NCI-H2196 (cell line): Measurements from ENCODE around the gene PRM1.

Experiments
- DNase-seq: peaks from one replicate; lab custom pipeline; 2025; ENCODE audit not compliant: unreplicated experiment; lab: John Stamatoyannopoulos, UW

Gene PRM1

DNA sequence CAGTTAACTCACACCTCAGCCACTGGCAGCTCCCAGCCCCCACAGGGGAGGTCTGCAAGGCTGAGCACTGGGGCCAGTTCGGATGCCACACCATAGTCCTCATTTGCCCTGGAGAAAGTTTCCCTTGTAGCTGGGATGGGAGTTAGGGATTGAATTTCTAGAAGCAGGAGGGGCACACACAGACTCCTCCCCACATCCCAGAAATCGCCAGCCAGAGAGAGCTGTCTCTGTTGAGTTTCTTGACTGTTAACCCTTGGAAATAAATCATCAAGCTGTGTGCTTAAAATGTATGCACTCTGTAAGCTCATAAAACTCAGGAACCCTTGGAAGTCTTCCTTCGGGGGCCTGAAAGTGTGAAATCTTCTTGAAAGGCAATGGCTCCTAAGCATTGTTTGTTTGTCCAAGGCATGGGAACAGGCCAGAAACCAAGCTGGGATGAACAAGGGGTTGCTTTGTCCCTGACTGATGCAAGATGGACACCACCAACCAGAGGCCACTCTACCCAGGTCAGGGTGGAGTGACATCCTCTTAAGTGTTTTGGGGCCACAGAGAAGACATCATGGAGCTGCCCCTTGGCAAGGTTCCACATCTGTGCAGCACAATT, 7.3 kb downstream of the PRM1 start:
- DNase-seq = no peak

DNA sequence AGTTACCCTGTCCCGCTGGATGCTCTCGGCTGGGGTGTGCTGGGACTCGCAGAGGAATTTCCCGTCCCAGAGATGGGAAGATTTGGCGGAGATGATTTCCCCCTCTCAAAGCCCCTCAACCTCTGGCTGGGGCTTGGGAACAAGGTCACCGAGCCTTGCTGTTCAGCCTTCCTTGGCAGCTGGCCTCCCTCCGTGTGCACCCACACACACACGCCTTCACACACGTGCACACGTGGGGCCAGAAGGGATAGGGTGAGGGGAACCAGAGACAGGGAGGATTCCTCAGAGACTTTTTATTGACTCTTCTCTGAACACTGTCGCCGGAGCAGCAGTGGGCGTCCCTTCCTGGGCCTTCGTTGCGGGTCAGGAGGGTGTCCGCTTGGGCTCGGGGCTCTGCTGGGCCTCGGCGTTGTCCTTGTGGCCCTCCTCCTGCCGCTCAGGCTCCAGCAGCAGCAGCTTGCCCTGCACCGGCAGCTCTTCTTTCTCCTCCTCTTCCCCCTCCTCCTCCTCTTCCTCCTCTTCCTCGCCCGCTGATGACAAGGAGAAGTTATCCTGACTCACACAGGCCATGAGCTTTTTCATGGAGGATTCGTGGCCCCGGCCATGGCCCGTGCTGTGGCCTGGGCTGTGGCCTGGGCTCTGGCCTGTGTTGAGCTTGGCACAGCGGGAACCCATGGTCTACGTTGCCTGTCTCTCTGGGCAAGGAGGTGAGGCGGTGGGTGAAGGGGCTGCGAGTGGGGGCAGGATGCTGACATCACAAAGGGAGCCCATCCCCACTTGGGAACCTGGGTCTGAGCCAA, 8.0 kb downstream of the PRM1 start, which contains the start of gene PRM3:
TSS of gene PRM3 (minus strand) at position 709 of the 800 bp plus-strand sequence. CDS start at position 675, 34 bp downstream.
- DNase-seq = no peak

- no peak for DNase-seq
These were observed 8.6 kb downstream of the PRM1 start for GRCh38 chr16:11272484-11272883.

GRCh38 chr16:11271610-11272009, 9.5 kb downstream of the PRM1 start:
- DNase-seq = no peak

DNA sequence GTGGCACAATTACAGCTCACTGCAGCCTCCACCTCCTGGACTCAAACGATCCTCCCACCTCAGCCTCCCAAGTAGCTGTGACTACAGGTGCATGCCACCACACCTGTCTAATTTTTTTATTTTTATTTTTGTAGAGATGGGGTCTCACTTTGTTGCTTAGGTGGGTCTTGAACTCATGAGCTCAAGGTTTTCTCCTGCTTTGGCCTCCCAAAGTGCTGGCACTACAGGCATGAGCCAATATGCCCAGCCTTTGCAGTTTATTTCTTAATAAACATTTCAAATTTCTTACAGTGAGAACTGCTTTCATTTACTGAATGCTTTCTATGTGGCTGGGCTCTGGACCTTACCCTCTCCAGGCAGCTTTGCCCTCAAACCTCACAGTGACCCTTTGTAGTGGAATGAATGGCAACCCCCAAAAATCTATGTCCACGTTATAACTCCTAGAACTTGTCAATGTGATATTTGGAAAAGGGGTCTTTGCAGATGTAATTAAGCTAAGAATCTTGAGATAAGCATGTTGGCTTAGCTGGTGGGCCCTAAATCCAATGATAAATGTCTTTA, 10.4 kb downstream of the PRM1 start:
- DNase-seq = no peak

DNA sequence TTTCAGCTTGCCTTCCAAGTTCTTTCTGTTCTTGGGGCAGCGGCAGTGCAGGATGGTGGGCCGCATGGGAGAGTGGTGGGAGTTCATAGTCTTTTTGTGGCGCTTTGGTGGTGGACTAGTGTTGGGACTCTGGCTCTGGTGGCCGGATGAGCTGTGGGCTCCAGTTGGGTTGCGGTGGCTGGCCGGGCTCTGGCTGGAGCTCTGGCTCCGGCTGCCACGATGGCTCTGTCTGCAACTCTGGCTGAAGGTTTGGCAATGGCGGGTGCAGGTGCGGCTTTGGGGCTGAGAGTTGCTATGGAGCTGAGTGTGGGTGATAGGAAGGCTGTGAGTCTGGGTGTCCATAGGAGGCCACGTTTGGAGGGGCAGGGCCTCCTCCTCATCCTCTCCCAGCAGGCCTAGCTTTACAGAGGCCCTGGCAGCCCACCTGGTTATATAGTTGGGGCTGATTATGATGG, 12.2 kb downstream of the PRM1 start, which contains the start of gene TNP2:
TSS of gene TNP2 (minus strand) at position 405 of the 455 bp plus-strand sequence. CDS start at position 342, 63 bp downstream.
- DNase-seq = no peak

DNA sequence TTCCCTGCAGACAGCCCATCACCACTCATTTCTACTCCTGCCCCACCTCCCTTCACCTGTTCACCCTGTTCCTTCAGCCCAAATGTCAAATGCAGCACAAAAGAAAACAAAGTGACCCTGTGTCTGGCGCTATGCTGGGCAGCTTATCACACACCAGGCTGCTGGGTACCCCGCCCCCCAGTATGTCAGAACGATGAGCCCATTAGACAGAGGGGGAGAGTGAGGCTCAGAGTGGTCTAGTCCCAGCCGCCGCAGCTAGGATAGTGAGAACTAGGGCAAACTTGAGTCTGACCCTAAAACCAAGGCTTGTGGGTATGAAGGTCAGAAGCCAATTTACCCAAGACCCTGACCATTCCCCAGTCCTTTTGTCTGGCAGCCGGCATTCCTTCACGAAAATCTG, 16.0 kb downstream of the PRM1 start:
- no peak for DNase-seq

DNA sequence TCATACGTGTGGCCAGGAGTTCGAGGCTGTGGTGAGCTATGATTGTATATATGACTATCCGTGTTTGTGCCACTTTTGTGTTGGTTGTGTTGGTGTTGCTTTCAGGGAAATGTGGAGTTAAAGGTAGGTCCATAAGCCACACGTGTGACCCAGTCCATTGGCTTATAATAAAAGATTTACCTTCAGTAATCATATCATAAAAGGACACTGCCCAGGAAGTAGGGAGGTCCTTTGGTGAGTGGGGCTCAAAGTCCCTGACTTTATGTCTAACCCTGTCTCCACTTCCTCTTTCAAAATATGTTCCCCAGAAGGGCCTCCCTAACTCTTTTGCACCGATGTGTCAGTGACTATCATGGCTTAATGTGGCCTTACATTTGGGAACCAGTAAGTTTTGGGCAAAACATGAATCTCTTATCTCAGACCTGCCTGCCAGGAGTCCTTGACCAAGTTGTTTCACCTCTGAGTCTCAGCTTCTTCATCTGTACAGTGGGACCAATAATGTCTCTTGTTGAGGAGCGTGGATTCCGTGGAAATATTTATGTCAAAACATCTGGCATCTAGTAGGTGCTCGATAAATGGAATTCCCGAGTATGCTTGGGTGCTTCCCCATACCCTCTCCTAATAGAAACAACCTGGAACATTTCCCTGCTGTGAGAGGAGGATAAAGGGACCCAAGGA, 16.8 kb downstream of the PRM1 start:
- DNase-seq = no peak

- DNase-seq = no peak
These were observed 17.4 kb downstream of the PRM1 start for GRCh38 chr16:11263737-11264136.

DNA sequence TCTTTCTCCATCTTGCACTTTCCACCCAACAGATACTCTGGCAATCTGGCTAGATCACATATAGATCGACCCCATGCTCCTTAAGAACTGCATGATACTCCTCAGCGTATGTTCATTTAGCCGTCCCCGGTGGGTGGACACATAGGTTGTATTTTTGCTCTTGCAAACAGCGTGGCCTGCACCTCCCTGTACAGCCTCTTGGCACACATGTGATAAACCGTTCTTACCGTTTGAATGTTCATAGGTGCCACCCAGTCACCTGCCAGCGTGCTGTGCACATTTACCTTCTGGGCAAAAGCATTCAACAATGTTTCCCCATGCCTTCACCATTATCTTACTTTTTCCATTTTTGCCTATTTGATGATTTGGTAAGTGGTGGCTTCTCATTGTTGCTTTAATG, 18.2 kb downstream of the PRM1 start:
- DNase-seq = no peak

DNA sequence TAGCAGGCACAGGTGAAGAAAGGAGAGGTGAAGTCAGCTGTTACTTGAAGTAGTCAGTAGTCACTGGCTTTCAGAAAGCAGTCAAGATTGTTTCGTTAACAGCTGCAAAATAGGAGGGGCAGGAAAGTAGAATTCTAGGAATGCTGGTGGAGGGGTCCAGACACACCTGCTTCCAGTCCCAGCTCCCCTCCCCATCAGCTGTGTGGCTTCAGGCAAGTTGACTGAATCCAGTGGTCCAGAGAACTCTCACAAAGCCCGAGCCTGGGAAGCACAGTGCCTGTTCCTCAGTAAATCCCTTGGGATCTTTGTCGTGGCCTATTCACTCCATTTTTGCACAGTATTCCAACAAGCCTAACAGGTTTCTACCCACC, 20.5 kb downstream of the PRM1 start:
- DNase-seq = no peak

DNA sequence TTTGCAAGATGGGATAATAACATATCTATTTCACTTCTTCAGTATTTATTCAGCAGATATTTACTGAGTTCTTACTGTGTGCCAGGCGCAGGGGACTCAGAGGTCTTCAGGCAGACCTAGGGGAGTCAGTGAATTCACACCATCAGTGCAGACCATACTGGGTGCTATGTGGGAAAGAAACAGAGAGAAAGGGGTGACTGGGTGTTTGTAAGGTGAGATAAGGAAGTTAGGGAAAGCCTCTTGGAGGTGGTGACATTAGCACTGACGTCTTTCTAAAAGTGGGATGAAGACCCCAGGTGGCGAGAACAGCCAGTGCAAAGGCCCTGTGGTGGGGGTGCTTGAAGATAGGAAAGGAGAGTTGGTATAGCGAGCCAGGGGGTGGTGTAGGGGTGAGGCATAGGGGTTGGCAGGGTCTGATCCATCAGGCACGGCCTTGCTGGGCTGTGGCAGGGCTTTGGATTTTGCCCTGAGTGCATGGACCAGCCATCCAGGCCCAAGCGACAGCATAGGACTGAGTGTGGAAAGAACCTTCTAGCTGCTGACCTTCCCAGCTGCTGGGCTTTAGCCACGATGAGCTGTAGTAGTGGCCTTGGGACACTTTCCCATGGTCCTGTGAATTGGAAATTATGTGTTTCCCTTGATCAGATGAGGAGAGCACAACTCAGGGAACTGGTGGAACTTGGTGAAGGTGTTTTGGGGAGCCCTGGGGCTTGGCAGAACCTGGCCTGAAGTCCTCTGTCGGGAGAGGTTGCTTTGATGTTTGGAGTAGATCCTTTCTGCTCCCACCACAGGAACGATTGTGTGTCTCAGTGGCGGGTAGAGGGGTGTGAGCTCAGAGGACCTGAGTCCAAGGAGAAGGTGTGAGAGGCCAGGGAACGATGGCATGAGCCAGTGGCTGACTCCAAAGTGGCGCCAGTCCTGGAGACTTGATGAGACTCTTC, 21.2 kb downstream of the PRM1 start:
- no peak for DNase-seq

DNA sequence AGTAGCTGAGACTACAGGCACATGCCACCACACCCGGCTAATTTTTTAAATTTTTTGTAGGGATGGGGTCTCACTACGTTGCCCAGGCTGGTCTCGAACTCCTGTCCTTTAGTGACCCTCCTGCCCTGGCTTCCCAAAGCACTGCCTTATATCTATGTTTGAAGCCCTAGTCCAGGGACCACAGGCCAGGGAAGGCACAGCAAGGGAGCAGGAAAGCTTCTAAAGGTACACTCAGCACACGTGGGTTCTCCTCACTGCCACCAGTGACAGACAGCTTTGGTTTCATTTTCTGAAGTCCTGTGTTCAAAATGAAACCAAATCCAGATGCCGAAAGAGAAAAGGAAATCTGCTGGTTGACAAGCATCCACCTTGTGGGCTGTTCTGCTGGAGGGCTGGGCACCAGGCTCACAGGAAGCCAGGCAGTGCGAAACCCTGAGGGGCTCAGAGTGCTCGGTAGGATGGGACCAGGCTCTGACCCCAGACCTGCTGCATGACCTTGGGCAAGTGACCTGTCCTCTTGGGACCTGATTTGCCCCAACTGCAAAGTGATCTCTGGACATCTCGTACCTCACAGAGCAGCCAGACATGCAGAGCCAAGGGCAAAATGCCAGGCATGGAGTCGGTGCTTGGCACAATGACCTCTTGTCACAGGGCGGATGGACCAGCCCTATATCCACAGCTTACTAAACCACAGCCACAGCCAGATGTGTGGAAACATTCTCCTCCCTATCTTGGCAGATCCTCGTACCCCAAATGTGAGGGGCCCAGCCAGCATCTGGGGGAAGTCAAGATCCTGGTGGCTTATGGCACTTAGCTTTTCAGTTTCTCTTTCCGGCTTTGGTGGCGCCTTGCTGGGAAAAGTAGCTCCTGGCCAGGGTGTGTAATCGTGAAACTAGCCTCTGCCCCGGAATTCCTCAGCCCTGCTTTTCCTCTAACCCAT, 22.3 kb downstream of the PRM1 start:
- DNase-seq = peak; percentile 47

- DNase-seq = peak; percentile 80
These were observed 23.8 kb downstream of the PRM1 start for GRCh38 chr16:11257131-11257938.

DNA sequence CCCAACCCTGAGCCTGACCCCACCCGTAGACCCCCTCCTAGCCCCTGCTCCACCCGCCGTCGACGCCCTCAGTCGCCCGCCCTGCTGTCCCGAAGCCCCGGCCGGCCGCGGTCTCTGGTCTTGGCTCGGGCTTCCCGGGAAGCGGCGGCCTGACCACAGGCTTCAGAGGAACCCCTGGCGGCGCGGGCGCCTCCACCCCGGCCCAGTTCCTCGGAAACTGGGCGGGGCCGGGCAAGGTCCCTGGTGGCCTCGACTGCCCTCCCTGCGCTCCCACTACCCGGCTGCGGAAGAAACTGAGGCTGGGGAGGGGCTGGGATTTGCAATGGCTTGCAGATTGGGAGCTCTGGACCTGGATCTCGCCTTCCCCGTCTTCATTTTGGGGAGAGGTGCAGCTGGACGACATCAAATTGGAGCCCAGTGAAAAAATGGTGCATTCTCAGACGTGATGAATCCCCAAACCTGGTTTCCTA, 24.4 kb downstream of the PRM1 start:
- DNase-seq = peak; percentile 45

DNA sequence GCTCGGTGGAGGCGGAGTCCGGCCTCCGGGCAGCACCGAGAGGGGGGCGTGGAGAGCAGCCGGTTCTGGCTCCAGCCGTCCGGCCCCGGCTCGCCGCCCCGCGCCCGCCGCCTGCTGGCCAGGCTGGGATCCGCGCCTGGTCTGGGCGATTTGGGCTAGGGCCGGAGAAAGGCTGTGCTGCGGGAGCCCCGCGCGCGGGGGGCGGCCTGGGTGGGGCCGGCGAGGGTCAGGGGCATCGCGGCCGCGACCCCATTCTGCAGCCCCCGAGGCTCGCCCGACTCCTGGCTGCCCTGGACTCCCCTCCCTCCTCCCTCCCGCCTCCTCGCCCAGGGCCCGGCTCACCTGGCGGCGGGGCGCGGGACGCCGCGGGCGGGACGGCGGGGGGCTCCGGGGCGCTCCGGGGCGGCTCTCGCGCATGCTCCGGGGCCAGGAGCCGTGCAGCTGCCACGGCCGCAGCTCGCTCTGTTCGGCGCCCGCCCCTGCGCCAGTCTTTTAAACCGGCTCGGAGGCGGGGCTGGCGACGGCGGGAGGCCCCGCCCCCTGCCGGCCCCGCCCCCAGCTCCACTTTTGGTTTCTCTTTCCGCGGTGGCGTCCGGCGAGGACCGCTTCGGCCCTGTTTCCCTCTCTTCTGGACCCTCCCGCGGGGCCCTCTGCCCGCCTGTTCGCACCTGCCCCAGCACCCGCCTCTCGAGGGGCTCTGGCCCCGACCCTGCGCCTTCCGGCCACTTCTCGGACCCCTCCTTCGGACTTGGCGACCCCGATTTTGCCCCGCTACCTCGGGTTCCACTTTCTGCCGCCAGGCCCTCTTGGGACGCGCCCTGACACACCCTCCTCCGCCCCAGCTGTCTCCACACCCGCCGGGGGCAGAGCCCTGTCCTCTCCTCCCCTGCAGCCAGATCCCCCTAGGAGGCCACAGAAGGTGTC, 25.1 kb downstream of the PRM1 start, which contains the start of gene SOCS1:
TSS of gene SOCS1 (minus strand) at position 468 of the 924 bp plus-strand sequence. CDS start 726 bp downstream, outside the sequence.
- peak; percentile 87 for DNase-seq
